HG03439 (cell line): ENCODE measurements around the gene FCHSD2.
"Not testable (repeated sequence)": the region's sequence is repeated elsewhere in the genome, so short reads cannot be mapped to it uniquely, and the experiment has no call there.

ENCODE experiments used
- ATAC-seq: cut with Tn5 transposase; IDR thresholded peaks from one replicate; pipeline ENCODE4 v1.9.1; 2021; ENCODE audit warnings: mild to moderate bottlenecking, moderate library complexity; ENCODE audit not compliant: unreplicated experiment

FCHSD2 gene

GRCh38 chr11:72811686-72812085 is 330.4 kb downstream of the FCHSD2 start:
- ATAC-seq: not testable (repeated sequence)

GRCh38 chr11:72808331-72808798 is 333.8 kb downstream of the FCHSD2 start:
- ATAC-seq: no peak

- ATAC-seq: no peak
These were observed 334.3 kb downstream of the FCHSD2 start for GRCh38 chr11:72807792-72808191.

- no peak for ATAC-seq
These were observed 335.0 kb downstream of the FCHSD2 start for GRCh38 chr11:72807021-72807693.

- not testable (repeated sequence) for ATAC-seq
These were observed 335.7 kb downstream of the FCHSD2 start for GRCh38 chr11:72806378-72806777.

GRCh38 chr11:72805216-72805615 is 336.9 kb downstream of the FCHSD2 start:
- no peak for ATAC-seq

- ATAC-seq: no peak
These were observed 339.3 kb downstream of the FCHSD2 start for GRCh38 chr11:72802822-72803221.

GRCh38 chr11:72799441-72799840 is 342.7 kb downstream of the FCHSD2 start:
- no peak for ATAC-seq

- no peak for ATAC-seq
These were observed 343.8 kb downstream of the FCHSD2 start for GRCh38 chr11:72798361-72798760.

- peak; percentile 87 for ATAC-seq
These were observed 348.4 kb downstream of the FCHSD2 start, which contains the start of gene STARD10 for GRCh38 chr11:72793425-72794367. Gene STARD10, minus strand, starts transcription at chr11:72794047. Its CDS starts 12,866 bp downstream, at chr11:72781181.

GRCh38 chr11:72793076-72793424 is 349.1 kb downstream of the FCHSD2 start:
- ATAC-seq: no peak

- no peak for ATAC-seq
These were observed 349.6 kb downstream of the FCHSD2 start for GRCh38 chr11:72792437-72793021.

GRCh38 chr11:72791228-72791627 is 350.9 kb downstream of the FCHSD2 start:
- not testable (repeated sequence) for ATAC-seq

- ATAC-seq: no peak
These were observed 352.5 kb downstream of the FCHSD2 start for GRCh38 chr11:72789493-72790131.

- no peak for ATAC-seq
These were observed 353.9 kb downstream of the FCHSD2 start for GRCh38 chr11:72788241-72788640.

GRCh38 chr11:72787216-72788104 is 354.7 kb downstream of the FCHSD2 start:
- ATAC-seq: no peak
